CD4-positive, alpha-beta T cell treated with Interleukin-2 at 100 ng/mL for 4 hours (primary cell): Measurements from ENCODE around the gene HS3ST5.

ENCODE experiments used
- DNase-seq: peaks from one replicate; pipeline ENCODE4 v3.0.0-alpha.2; 2020; ENCODE audit warnings: low spot score

HS3ST5 gene, protein sequence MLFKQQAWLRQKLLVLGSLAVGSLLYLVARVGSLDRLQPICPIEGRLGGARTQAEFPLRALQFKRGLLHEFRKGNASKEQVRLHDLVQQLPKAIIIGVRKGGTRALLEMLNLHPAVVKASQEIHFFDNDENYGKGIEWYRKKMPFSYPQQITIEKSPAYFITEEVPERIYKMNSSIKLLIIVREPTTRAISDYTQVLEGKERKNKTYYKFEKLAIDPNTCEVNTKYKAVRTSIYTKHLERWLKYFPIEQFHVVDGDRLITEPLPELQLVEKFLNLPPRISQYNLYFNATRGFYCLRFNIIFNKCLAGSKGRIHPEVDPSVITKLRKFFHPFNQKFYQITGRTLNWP

DNA sequence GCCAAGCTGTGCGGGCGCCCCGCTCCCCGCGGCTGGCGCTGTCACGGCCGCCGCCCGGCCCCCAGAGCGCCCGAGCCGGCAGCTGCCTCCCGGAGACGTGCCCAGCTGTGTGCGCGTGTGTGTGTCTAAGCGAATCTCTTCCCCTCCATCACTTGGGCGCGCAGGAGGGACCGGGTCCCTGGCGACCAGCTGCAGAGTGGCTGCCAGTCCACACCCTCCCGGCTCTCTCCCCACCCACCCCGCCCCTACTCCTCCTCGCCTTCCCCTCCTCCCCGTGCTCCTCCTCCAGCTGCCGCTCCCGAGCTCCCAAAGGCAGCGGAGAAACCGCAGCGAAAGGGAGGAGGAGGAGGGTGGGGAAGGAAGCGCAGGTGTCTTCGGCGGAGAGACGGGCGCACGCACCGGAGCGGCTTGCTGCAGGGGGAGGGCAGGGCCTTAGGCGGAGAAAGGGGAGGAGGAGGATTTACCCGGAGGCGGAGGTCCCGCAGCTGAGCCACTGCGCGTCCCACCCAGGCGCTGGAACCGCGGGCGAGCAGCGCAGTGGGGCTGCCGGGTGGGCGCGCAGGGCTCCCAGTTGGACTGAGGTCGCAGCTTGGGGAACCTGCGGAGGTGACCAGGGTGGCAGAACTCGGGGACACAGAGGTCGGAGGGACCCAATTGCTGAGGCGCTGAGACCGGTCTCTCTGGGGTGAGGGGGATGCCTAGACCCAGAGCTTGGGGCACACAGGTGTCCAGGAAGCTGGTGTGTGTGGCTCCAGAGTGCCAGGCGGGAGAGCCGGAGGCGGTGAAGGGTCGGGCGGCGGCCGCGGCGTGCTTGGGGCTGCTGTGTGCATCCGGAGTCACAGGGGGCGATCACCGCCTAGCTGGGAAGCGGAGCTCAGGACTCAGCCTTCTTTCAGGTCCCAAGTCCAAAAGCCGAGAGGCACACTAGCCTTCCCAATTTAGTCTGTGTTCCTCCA lies at the start of gene HS3ST5:
Gene HS3ST5 (minus strand): TSS at position 198 of the 956 bp plus-strand sequence. CDS start 280,178 bp downstream, outside the sequence.
- DNase-seq: no peak

GRCh38 chr6:114390176-114390575 lies 47.4 kb upstream of the HS3ST5 start:
- no peak for DNase-seq

DNA sequence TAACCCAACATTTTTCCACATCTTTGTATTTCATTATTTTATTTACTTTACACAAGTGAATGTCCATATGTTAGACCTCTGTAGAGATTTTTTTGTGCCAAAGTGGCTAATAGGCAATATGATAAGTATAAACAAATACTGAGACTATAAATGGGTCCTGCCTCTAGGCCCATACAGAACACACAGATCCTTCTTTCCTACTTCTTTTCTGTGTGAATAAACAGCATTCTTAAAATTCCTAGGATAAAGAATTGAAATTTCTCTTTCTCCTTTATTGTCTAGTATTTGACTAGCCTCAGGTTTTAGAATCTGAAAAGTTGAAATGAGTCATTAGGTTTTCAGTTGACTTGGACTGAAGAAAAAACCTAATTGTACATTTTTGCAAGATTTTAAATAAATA lies 46.3 kb upstream of the HS3ST5 start:
- DNase-seq: no peak

DNA sequence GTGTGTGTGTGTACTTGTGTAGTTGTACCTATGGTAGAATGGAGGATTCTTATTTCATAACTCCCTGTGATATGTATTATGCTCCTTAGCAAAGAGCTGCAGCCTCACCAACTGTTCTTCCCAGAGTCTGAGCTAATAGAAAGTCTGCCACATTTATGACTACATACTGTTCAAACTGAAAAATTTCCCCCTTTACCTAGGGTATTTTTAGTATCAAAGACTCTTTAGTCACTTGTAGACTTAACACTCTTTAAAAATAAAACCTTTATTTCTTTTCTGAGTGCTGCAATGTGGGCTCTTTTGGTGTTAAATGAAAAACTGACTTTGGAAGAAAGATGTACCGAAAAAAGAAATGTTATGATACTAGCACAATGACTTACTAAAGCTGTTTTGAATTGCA lies 39.6 kb upstream of the HS3ST5 start:
- no peak for DNase-seq

GRCh38 chr6:114377881-114378280 lies 35.1 kb upstream of the HS3ST5 start:
- no peak for DNase-seq

DNA sequence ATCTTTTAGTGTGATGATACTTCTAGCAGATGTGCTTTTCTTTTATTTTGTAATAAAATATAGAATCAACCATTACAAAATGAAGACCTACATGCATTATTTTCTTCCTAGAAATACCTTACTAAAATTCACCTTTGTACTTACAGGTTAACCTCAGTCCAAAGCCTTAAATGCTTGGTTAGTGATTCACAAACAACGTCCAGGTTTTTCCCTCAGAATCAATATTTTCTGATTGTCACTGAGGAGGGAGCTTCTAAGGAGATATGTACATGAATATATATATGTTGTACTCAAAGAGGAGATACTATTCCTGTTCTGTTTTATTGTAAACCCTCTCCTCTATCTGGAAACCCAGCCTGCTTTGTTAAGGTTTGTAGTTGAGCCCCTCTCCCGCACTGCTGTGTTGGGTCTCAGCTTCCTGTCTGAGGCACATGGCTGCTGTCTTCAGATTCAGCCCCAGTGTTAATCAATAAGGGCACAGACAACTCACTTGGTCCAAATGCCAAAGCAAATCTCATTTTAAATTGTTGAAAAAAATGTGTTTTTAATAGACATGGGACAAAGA lies 33.9 kb upstream of the HS3ST5 start:
- DNase-seq: no peak

DNA sequence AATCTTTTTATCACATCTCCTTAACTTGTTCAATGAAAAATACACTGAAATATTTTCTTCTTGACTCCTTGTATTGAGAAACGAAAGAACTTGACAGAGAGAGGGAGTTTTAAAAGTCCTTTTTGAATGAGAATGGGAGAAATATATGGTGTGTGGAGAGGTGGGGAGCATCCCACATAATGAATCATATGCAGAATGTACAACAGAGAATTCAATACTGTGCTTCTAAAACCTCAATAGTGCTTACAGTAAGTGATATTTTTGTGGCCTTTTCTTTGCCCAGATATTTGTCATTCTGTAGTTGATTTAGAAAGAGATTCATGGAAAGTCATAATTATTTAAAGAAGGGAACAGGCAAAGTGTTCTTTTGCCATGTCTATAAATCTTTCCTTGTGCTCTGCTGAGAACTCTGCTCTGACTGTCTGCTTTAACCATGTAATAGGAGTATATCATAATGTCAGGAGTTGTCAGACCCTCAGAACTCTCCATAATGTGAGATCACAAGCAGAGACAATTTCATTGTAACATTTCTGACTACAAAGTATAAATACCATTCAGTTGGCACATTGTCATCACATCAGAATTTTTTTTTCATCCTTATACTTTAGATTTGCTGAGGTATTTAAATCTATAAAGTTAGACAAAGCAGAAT lies 32.8 kb upstream of the HS3ST5 start:
- no peak for DNase-seq

DNA sequence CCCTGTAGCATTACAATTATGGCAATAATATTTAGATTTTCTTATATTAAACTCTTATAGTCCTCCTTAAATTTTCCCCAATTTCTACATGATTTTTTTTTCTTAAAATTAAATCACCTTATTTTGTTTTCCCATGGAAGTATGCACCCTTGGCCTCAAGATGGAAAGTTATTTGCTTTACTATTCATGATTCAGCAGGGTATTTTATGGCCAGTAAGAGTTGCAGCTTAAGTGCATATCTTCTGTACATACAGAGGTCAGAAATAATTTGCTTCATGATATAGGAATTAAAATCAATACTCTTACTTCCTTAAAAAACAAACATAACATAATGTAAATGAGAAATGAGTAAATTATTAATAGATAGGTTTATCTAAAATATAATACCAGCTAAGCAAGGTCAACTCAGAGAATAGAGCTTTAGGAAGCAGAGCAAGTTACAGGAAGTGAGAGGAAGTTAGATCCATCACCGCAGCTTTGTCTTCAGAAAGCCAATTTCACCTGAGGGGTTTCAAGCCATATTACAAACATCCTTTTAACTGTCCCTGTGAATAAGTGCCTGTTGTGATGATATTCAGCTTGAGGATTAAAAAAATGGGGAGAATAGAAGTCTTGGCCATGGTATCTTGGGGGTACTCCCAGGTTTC lies 24.6 kb upstream of the HS3ST5 start:
- DNase-seq: no peak

DNA sequence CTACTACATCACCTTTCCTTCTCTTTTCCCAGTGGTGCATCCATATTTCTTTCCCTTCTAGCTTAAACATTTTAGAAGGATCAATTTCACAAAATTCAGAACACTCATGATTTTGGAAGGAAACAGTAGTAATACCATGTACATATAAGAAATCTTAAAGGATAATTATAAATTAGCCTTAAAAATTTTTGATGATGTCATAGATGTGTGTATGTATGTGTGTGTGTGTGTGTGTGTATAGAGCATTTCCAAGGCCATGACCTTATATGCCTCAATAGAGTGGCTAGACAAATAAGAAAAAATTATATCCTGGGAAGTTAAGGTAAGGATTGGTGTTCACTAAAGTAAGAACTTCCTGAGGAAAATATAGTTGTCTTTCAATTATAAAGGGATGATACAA lies 24.1 kb upstream of the HS3ST5 start:
- no peak for DNase-seq

- no peak for DNase-seq
Measured at GRCh38 chr6:114364301-114364700, 21.5 kb upstream of the HS3ST5 start.

- no peak for DNase-seq
Measured at GRCh38 chr6:114362957-114363356, 20.1 kb upstream of the HS3ST5 start.

GRCh38 chr6:114362396-114362795 lies 19.6 kb upstream of the HS3ST5 start:
- DNase-seq: no peak

- DNase-seq: no peak
Measured at GRCh38 chr6:114361036-114361435, 18.2 kb upstream of the HS3ST5 start.

DNA sequence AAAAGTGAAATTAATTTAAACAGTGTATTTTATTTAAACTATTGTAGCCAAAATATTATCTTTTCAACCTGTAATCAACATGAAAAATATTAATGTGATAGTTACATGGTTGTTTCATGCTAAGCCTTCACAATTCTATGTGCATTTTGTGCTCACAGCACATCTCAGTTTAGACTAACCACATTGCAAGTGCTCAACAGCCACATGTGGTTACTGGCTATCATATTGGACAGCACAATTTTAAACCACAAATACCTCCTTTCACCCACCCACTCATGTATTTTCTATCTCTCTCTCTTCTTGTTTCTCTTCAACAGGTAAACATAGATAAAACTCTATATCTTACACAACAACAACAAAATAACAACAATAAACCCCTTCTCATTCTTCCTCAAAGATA lies 12.5 kb upstream of the HS3ST5 start:
- DNase-seq: no peak

DNA sequence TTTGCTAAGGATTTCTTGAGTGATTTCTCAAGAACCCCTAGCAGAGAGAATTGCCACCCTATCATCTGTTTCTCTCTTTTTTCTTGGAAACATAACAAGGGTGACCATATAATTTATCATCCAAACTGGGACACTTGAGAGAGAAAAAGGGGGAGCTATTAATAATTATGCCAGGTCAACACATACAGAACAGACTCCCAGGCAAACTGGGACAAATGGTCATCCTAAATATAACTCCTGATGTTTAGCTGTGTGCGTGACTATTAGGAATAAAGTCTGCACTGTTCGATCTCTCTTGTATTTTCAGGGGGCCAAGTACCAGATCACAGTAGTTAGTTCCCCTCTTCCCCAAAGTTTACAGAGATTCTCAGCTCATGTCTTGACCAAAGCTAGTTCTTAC lies 11.7 kb upstream of the HS3ST5 start:
- DNase-seq: no peak

- no peak for DNase-seq
Measured at GRCh38 chr6:114346451-114346850, 3.6 kb upstream of the HS3ST5 start.

DNA sequence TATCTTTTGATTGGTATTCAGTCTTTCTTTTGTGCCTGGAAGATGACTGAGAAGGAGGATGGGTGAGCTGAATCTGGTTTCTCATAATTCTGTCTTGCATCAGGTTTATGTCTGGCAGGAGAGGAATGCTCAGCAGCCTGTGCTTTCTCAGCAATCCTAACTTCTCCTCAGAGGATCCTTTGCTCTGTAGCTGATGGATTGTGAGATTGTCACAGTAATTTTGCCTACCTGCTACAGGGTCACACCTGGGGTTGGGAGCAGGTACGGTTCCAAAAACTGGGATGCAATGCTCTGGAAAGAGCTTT lies 2.1 kb upstream of the HS3ST5 start:
- DNase-seq: no peak

DNA sequence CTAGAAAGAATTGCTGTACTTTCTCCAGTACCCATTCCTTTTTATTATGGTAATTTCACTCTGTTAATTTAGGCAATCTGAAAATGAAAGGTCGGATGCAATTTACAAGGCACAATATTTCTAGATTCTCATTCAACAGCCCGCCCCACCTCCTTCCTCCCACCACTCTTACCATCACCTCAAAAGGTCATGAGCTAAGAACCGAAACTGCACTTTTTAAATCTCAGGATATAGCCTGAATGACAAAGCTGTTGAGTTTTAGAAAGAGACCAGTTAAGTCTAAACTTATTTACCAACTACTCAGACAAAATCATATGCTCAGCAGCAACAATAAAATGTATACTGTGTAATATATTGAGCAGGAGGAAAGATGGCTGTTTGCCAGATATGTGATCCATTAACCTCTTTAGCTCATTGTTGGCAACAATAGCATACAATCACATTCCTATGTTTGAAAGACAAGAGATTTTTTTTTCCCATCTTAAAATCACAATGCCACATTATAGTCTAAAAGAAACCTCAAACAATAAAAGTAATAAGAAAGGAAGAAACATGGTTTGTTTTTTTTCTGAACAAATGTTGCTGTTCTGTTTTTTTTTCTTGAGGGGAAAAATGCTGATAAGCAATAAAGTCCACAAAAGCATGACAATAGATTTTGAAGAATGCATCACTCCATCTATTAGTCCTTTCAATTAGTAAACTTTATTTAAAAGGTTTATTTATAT lies 1.6 kb upstream of the HS3ST5 start:
- DNase-seq: no peak

GRCh38 chr6:114343782-114344144 lies 940 bp upstream of the HS3ST5 start:
- DNase-seq: no peak

DNA sequence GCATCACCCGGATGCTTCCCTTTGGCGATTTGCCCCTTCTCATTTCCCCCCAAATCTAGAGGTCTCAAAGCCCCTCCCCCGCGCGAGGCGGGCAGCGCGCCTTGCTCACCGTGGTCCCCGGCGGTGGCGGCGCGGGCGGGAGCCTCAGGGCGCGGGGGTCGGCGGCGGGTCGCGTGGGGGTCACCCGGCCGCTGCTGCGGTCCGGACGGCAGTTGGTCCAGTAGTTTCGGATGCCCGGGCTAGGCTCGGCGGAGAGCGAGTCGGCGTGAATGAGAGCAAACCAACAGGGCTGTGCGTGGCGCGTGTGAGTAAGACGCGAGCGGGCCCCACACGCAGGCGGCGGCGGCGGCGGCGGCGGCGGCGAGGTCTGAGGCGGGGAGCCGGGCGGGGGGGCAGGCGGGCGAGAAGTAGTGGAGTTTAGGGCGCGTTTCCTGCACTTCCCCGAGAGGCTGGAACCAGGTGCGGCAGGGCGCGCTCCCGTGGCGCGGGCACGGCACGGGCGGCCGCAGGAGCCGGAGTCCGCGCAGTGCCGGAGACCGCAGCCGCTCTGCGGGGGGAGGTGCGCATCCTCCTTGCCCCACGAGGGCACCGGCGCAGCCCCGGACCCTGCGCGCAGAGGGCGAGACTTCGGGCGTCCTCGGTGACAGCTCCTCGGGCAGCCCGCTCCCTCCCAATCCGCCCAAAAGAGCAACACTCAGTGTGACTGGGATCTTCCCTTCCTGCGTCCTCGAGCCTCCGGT lies 567 bp downstream of the HS3ST5 start:
- no peak for DNase-seq

DNA sequence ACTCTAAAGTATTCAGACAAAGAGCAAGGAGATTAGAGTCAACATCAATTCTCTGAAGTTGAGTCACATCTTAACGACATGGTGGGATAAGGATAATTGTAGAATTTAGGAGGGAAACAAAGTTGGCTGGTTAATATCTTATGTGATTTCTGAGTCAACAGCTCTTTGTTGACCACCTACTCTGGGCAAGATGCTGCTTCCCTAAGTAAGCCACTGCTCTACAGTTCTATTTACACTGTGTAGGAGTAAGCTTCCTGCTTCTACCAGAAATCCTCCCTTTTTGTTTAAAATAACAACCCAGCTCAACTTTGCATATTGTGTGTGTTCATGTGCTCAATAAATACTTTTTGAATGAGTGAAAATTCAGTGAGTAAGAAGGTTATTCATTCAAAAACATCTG lies 3.1 kb downstream of the HS3ST5 start:
- DNase-seq: no peak
